GM18873 (cell line): ENCODE data around the gene SYNPO2L.
"Not testable (repeated sequence)": the region's sequence is repeated elsewhere in the genome, so short reads cannot be mapped to it uniquely, and the experiment has no call there.

ENCODE experiments used
- ATAC-seq: cut with Tn5 transposase; IDR thresholded peaks from one replicate; pipeline ENCODE4 v1.9.1; 2021; ENCODE audit warnings: mild to moderate bottlenecking, moderate library complexity, moderate number of reproducible peaks; ENCODE audit not compliant: unreplicated experiment, low FRiP score

The SYNPO2L gene, protein sequence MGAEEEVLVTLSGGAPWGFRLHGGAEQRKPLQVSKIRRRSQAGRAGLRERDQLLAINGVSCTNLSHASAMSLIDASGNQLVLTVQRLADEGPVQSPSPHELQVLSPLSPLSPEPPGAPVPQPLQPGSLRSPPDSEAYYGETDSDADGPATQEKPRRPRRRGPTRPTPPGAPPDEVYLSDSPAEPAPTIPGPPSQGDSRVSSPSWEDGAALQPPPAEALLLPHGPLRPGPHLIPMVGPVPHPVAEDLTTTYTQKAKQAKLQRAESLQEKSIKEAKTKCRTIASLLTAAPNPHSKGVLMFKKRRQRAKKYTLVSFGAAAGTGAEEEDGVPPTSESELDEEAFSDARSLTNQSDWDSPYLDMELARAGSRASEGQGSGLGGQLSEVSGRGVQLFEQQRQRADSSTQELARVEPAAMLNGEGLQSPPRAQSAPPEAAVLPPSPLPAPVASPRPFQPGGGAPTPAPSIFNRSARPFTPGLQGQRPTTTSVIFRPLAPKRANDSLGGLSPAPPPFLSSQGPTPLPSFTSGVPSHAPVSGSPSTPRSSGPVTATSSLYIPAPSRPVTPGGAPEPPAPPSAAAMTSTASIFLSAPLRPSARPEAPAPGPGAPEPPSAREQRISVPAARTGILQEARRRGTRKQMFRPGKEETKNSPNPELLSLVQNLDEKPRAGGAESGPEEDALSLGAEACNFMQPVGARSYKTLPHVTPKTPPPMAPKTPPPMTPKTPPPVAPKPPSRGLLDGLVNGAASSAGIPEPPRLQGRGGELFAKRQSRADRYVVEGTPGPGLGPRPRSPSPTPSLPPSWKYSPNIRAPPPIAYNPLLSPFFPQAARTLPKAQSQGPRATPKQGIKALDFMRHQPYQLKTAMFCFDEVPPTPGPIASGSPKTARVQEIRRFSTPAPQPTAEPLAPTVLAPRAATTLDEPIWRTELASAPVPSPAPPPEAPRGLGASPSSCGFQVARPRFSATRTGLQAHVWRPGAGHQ

DNA sequence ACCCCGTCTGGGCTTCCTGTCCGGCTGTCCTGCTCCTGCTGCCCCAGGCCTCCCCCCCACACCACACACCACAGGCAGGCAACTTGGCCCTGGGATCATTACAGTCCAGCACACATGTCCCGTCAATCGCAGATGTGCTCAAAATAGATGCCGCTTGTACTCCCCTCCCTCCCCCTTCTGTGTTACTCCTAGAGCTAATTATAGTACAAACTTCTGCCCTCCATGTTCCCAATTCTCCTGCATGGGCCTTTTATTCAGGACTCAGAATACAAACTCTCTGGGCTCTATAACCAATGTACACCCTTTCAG is at the start of gene SYNPO2L:
Gene SYNPO2L (minus strand): TSS at position 40 of the 309 bp plus-strand sequence. CDS start 107 bp downstream, outside the sequence.
- no peak for ATAC-seq

DNA sequence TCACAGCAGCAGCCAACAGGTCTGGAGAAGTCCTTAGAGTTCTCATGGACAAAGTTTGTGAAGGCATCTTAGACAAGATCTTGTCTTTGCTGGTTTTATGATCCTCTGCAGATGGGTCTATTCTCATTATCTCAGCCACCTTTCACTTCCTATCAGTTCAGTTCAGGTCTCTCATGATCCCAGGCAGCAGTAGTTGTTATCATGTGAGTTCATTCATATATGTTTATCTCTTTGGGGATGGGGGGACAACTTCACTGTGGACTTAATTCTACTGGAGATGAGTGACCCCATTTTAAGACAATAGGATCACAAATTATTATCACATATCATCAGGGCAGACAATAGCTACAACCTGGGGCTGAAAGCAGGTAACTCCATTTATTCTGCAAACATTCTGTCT is 48.1 kb upstream of the SYNPO2L start:
- not testable (repeated sequence) for ATAC-seq

DNA sequence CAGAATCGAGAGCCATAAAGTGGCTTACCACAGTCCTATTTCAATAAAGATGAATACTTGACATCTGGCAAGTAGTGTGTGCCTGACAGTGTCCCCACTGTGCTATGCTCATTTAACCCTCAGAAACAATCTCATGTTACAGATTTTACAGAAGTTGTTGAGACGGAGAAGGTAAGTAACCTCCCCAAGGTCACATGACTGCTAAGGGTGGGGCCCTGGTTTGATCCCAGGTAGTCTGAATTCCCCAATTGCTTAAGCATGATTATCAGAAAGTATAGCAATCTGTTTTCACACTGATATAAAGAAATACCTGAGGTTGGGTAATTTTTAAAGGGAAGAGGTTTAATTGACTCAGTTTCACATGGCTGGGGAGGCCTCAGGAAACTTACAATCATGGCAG is 43.0 kb upstream of the SYNPO2L start:
- ATAC-seq: not testable (repeated sequence)

DNA sequence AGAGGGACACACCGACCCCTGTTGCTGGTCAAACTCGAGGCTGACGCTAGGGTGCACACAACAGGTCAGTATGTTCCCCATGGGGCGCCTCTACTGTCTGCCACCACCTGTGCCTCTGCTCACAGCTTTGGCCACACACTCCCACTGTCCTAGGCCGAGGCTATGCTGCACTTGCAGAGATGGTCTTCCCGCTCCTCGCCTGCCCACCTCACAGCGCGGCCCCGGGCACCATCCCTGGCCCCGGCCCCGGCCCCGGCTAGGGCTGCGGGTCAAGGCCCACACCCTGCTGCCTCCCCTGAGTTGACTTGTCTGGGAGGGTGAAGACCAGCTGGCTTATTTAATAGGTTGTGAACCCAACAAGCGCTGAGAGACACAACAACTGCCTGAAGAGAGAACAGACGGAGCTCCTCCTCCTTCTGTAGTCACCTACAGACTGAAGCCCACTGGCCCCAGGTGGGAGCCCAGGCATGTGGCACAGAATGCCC is 41.9 kb upstream of the SYNPO2L start, which contains the start of gene AGAP5:
Gene AGAP5 (minus strand): TSS at position 435 of the 485 bp plus-strand sequence. CDS start 354 bp downstream, at position 81.
- ATAC-seq: not testable (repeated sequence)

DNA sequence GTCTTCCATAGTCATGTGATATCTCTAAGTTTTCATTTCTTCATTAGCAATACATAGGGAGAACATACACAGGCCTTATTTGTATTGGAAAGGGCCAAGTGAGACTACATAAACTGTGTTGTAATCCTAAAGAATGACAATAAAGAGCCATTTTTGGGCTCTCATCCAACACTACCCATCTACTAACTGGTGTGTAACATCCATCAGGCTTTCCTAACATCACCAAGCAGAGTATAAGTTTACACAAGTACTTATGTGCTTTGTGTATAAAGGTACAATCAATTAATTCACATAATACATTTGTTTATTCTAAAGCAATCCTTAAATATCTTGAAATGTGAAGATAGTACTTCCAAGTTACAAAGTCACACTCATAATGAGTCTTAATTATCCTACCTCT is 39.5 kb upstream of the SYNPO2L start:
- ATAC-seq: not testable (repeated sequence)

DNA sequence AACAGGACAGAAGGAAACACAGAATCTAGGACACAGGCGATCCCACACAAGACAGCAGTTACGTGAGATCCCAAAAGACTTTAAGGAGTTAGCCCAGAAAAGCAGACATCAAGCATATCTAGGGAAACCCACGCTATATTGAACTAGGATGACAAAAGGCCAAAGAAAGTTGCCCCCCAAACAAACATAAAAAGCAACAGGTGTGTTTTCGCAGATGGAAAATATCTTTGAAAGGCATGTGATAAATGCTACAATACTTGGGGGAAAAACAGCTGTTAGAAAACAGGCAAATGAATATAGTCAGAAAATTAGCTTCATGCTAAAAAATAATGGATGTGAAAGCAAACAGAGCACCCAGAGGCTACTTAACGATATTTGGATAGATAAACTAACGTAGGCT is 34.9 kb upstream of the SYNPO2L start:
- ATAC-seq: not testable (repeated sequence)

DNA sequence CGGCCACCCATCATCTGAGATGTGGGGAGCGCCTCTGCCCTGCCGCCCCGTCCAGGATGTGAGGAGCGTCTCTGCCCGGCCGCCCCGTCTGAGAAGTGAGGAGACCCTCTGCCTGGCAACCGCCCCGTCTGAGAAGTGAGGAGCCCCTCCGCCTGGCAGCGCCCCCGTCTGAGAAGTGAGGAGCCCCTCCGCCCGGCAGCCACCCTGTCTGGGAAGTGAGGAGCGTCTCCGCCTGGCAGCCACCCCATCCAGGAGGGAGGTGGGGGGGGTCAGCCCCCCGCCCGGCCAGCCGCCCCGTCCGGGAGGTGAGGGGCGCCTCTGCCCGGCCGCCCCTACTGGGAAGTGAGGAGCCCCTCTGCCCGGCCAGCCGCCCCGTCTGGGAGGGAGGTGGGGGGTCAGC is 33.8 kb upstream of the SYNPO2L start:
- ATAC-seq: not testable (repeated sequence)

DNA sequence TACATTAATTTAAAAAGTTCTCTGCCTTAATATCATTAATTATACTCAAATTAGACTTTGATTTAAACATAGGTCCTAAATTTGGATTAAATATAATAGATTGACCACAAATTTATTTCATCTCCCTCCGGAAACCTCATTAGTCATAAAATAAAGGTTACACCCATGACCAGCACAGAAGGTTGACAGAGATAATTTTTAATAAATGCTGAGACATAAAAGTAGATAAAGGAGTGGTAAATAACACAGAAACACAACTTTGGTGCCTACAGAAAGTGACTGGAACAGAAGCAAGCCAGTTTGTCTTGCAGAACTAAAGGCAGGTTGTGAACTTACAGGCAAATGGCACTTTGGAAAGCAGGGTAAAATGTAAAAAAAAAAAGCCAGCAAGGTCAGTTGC is 31.8 kb upstream of the SYNPO2L start:
- ATAC-seq: not testable (repeated sequence)

DNA sequence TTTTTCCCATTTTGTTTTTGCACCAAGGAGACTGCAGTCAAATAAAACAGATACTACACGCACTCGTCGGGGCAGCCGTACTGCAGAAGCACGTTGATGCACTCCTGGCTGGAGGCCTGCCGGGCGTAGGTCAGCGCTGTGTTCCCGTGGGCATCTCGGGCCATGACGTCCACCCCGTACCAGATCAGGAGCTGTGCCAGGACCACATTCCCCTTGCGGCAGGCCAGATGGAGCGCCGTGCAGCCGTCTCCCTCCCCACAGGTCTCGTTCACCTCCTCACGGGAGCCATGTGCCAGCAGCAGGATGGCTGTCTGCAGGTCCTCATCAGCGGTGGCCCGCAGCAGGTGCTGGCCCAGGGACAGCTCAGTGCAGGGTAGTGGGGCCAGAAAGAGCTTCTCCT is 18.7 kb upstream of the SYNPO2L start:
- ATAC-seq: not testable (repeated sequence)

DNA sequence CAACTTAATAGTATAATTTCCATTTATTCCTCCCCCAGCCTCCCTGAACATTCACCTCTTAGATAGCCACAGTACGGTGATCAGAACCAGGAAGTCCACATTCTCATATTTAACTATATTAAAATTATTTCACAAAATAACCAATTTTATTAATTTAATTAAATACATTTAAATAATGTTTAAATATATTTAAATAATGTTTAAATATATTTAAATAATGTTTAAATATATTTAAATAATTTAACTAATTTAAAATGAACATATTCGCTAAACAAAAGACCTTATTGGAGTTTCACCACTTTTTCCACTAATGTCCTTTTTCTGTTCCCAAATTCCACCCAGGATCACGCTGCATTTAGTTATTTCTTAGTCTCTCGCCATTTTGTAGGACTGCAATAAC is 12.5 kb upstream of the SYNPO2L start:
- ATAC-seq: not testable (repeated sequence)

DNA sequence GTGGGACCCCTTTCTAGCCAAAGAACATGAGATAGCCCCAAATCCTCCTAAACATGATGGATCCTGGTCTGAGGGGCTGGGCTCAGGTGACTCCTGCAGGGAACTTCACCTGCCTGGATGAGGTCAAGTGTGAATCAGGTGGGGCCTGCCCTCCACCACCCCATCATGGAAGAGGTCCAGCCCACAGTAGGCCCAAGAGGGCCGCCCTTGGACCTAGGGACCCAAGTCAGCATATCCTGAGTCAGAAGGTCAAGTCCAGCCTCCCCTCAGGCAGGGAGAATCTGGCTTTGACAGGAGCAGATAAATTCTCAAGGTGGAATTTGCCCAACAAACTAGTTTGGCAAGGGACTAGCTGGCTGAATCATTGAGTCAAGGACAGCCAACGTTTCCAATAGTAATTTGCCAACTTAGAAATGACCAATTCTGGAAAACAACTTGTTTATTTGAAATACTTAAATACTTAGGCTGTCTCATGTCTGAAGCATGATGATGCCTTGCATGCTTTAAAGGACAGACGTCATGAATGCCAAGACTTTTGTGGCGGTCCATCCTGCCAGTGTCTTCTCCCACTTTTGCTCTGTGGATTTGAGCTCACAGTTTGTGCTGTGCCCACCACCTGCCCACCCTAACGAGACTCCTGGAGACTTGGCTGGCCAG is 10.5 kb upstream of the SYNPO2L start:
- not testable (repeated sequence) for ATAC-seq

DNA sequence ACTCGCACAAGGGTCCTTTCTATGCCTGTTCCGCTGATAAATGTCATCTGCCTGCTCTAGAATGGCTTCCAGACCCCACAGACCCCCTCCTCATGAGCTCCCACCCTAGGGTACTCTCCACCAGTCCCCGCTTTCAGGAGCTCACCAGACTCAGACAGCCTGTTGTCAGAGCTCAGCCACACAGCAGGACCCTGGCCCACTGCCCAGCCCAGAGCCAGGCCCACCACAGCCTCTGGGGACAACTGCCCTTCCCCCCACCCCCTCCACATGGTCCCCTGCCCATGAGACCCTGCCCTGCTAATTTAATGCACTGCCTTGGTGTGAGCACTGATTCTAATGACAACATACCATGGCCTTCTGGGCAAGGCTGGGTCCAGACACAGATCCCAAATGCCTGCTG is 9.8 kb upstream of the SYNPO2L start:
- ATAC-seq: not testable (repeated sequence)

DNA sequence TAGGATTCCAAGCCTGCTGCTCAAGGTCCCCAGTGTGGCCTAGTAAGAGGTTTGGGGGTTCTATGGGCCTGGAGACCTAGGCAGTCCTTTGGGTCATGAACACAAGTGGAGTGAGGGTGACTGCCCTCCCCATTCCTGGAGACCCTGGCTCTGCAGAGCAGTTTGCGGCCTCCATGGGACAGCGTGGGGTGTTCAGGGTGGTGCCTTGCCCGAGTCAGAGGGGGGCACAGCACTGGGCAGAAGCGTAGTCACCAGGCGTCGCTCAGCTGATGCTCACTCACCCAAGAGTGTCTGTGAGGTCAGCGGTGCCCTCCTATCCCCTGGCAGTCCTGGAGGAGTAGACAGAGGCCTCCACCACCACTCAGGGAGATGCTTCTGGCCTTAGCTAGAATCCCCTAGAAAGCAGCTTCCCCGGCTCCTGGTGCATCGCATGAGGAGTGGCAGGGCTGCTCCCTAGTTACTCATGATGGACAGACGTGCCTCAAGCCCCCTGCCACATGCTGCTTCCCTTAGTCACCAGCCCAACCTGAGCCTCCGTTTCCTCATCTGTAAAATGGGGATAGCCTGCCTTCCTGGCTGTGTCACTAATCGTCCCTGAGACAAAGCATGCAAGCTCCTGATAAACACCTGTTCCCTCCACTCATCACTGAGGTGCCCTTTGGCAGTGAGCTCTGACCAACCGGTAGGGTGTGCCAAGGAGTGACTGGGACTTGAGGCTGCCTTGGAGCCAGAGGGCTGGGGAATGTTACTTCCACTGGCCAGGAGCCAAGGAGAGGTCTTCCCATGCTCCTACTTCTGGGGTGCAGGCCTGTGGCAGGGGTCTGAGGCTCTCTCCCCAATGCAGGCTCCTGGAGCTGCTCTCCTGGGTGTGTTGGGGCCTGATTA is 8.6 kb upstream of the SYNPO2L start:
- not testable (repeated sequence) for ATAC-seq

DNA sequence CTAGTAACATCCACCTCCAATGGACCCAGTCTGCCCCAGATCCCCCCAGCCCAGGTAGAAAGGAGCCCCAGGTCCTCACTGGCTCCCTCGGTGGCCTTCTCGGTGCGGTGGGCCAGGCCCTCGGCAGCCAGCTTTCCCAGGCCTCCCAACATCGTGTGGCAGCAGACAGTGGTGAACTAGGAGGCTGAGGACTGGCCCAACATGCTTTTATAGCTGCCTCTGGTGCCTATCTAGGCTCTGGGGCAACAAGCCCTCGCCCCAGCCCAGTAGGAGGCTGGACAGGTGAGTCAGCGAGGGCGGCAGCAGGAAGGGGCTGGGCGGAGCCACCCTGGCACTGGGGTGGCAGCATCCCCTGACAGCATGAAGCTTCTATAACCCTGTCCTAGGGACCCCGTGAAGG is 7.8 kb upstream of the SYNPO2L start:
- ATAC-seq: not testable (repeated sequence)

DNA sequence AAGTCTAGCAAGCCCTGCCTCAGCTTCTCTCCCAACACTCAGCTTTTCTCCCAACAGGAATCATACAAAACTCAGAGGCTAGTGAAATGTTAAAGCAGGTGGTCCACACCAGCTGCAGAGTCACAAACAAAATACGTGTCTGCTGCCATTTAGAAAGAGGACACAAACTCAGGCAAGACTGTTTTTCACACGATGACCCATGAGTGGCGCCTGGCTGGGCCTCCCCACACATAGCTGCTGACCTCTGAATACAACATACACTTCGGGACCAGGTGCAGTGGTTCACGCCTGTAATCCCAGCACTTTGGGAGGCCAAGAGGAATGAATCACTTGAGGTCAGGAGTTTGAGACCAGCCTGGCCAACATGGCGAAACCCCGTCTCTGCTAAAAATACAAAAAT is 6.9 kb upstream of the SYNPO2L start:
- not testable (repeated sequence) for ATAC-seq

DNA sequence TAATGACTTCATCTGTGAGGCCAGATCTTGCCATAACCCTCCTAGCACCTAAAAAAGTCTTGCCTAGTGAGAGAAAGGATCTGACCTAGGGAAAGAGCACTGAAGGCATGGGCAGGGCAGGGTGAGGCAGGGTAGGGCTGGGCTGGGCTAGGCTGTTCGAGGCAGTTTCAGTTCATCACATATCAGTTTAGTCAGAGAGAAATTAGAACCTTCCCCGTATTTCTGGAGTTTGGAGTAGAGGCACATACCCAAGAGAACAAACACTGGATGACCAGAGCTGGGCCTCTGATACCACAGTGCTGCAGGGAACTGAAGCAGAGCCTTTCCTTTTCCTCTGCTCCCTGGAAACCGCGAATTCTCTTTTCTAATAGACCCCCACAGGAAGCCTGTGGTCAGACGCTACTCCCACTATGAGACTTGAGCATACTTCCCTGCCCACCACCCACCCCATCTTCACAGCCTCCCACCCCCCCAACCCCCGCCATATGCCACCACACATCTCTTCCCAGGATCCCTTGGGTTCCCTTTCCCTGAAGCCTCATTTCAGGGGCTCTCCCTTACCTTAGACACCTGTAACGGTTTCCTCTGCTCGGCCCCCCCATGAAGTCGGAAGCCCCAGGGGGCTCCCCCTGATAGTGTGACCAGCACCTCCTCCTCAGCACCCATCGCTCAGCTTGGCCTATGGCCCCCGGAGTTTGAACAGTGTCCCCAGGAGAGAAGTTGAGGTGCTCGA is 406 bp downstream of the SYNPO2L start:
- ATAC-seq: no peak

DNA sequence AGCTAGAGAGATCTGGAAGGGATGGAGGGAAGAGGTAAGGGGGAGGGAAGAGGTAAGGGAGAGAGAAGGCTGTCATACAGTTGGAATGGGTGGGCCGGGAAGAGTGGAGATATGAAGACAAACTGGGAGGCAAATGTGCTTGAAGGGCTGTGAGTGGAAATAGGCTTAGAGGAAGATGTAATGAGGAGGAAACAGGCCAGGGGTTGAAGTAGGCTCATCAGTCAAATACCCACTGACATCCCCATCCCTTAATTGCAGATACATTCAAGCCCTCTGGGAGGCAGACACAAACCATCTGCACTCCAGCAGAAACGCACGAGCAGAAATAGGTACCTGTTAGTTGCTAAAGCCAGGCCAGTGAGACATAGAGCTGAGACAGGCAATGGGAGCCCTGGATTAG is 2.1 kb downstream of the SYNPO2L start:
- no peak for ATAC-seq

DNA sequence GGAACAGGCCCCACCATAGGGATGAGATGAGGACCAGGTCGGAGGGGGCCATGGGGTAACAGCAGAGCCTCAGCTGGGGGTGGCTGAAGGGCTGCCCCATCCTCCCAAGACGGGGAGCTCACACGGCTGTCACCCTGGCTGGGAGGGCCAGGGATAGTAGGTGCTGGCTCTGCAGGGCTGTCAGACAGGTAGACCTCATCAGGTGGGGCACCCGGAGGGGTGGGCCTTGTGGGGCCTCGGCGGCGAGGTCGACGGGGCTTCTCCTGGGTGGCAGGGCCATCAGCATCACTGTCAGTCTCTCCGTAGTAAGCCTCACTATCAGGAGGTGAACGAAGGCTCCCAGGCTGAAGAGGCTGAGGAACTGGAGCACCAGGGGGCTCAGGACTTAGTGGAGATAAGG is 2.6 kb downstream of the SYNPO2L start:
- ATAC-seq: no peak
